Ishikawa (cell line): ENCODE data around the gene LMOD3.

Experiments
- CEBPB ChIP-seq: IDR thresholded peaks from 2 replicates; pipeline ENCODE4 v1.6.1; 2012
- CREB1 ChIP-seq: IDR thresholded peaks from 2 replicates; pipeline ENCODE4 v1.6.1; 2012; ENCODE audit warnings: low read depth
- EGR1 ChIP-seq: IDR thresholded peaks from 2 replicates; pipeline ENCODE4 v1.6.1; 2012
- EP300 ChIP-seq: IDR thresholded peaks from 2 replicates; pipeline ENCODE4 v1.6.1; 2012; ENCODE audit warnings: borderline replicate concordance
- FOXM1 ChIP-seq: IDR thresholded peaks from 2 replicates; pipeline ENCODE4 v1.6.1; 2012; ENCODE audit warnings: low read depth, borderline replicate concordance
- NFIC ChIP-seq: IDR thresholded peaks from 2 replicates; pipeline ENCODE4 v1.6.1; 2012
- RAD21 ChIP-seq: IDR thresholded peaks from 2 replicates; pipeline ENCODE4 v1.6.1; 2012; ENCODE audit warnings: low read depth
- TAF1 ChIP-seq: IDR thresholded peaks from 2 replicates; pipeline ENCODE4 v1.6.1; 2012; ENCODE audit warnings: low read depth, mild to moderate bottlenecking
- TCF12 ChIP-seq: IDR thresholded peaks from 2 replicates; pipeline ENCODE4 v1.6.1; 2012; ENCODE audit warnings: low read depth
- TEAD4 ChIP-seq: IDR thresholded peaks from 2 replicates; pipeline ENCODE4 v1.6.1; 2012
- YY1 ChIP-seq: IDR thresholded peaks from 2 replicates; pipeline ENCODE4 v1.6.1; 2012; ENCODE audit warnings: low read depth
- ZBTB7A ChIP-seq: IDR thresholded peaks from 2 replicates; pipeline ENCODE4 v1.6.1; 2012; ENCODE audit warnings: low read depth
- TF ChIP-seq, protein P1 (sequence below): IDR thresholded peaks from 2 replicates; pipeline ENCODE4 v1.6.1; 2012
- TF ChIP-seq, protein P2 (sequence below): IDR thresholded peaks from 2 replicates; pipeline ENCODE4 v1.6.1; 2012; ENCODE audit warnings: low read depth, mild to moderate bottlenecking

DNA sequence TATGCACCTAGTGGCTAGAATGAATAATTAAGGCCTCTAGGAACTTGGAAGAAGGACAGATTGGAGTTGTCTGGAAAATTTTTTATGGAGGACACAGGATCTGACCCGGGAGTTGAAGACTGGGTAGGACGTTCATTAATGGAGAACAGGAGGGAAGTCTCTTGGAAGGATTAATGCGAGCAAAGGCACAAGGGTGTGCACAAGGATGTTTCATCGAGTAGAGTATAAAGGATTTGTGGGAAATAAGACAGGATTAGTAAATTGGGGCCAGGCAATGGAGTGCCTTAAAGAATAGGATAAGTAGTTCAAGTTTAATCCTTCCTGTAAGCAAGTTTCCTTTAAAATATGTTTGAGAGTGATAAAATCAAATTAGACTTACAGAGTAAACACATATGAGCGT is 14.6 kb downstream of the LMOD3 start:
- TF ChIP-seq RAD21: no peak
- no peak for TF ChIP-seq CREB1
- no peak for TF ChIP-seq TAF1
- no peak for TF ChIP-seq EP300
- TF ChIP-seq, protein P1, sequence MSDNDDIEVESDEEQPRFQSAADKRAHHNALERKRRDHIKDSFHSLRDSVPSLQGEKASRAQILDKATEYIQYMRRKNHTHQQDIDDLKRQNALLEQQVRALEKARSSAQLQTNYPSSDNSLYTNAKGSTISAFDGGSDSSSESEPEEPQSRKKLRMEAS: no peak
- TF ChIP-seq, protein P2, sequence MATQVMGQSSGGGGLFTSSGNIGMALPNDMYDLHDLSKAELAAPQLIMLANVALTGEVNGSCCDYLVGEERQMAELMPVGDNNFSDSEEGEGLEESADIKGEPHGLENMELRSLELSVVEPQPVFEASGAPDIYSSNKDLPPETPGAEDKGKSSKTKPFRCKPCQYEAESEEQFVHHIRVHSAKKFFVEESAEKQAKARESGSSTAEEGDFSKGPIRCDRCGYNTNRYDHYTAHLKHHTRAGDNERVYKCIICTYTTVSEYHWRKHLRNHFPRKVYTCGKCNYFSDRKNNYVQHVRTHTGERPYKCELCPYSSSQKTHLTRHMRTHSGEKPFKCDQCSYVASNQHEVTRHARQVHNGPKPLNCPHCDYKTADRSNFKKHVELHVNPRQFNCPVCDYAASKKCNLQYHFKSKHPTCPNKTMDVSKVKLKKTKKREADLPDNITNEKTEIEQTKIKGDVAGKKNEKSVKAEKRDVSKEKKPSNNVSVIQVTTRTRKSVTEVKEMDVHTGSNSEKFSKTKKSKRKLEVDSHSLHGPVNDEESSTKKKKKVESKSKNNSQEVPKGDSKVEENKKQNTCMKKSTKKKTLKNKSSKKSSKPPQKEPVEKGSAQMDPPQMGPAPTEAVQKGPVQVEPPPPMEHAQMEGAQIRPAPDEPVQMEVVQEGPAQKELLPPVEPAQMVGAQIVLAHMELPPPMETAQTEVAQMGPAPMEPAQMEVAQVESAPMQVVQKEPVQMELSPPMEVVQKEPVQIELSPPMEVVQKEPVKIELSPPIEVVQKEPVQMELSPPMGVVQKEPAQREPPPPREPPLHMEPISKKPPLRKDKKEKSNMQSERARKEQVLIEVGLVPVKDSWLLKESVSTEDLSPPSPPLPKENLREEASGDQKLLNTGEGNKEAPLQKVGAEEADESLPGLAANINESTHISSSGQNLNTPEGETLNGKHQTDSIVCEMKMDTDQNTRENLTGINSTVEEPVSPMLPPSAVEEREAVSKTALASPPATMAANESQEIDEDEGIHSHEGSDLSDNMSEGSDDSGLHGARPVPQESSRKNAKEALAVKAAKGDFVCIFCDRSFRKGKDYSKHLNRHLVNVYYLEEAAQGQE: no peak
- TF ChIP-seq YY1: no peak
- TF ChIP-seq NFIC: no peak
- TF ChIP-seq EGR1: no peak
- TF ChIP-seq FOXM1: no peak
- no peak for TF ChIP-seq TEAD4
- TF ChIP-seq CEBPB: no peak
- TF ChIP-seq ZBTB7A: no peak
- no peak for TF ChIP-seq TCF12
